CD14-positive monocyte (primary cell): ENCODE measurements around the gene ANGPTL1. TPM values are rescaled to one million over a fixed set of nuclear protein-coding genes. Genes with fewer than 3 reads are reported as not detected.
A peak's percentile ranks its signal among the peaks of the same experiment; 100 is the strongest.

Experiments
- DNase-seq, 3 donors: peaks; one replicate each; pipeline ENCODE4 v3.0.0-alpha.2; 2011 to 2022
- H2AFZ ChIP-seq: 2 replicates; pipeline ENCODE4 v1.6.0; 2012; ENCODE audit warnings: mild to moderate bottlenecking, low read depth, low read length, inconsistent platforms; ENCODE audit not compliant: insufficient read depth, poor library complexity, severe bottlenecking
- H3K27ac ChIP-seq, 2 donors: 1 replicate in 1 of 2; 2 replicates in 1 of 2; pipeline ENCODE4 v1.5.1; 2012 to 2013; ENCODE audit warnings: low read length in 2 of 2, control low read depth in 1 of 2, inconsistent platforms in 1 of 2, low read depth in 1 of 2, mild to moderate bottlenecking in 1 of 2
- H3K27me3 ChIP-seq, 2 donors: one replicate each; pipeline versions ENCODE4 v1.6.0 to v1.6.1; 2011 to 2013; ENCODE audit warnings: low read length in 2 of 2; ENCODE audit not compliant: control insufficient read depth in 2 of 2, insufficient read depth in 2 of 2
- H3K36me3 ChIP-seq, 2 donors: replicated peaks in 1 of 2; 1 replicate in 1 of 2; 2 replicates in 1 of 2; pipeline versions ENCODE4 v1.5.1 to v1.6.1; 2012 to 2013; ENCODE audit warnings: low read length in 2 of 2, control low read depth in 1 of 2, inconsistent platforms in 1 of 2, mild to moderate bottlenecking in 1 of 2; ENCODE audit not compliant: insufficient read depth in 2 of 2, control insufficient read depth in 1 of 2
- H3K4me1 ChIP-seq, 2 donors: 1 replicate in 1 of 2; 2 replicates in 1 of 2; pipeline versions ENCODE4 v1.5.1 to v1.6.1; 2012 to 2013; ENCODE audit warnings: low read length in 2 of 2, control low read depth in 1 of 2, inconsistent platforms in 1 of 2, mild to moderate bottlenecking in 1 of 2, moderate library complexity in 1 of 2; ENCODE audit not compliant: insufficient read depth in 2 of 2, control insufficient read depth in 1 of 2
- H3K4me2 ChIP-seq: replicated peaks from 2 replicates; pipeline ENCODE3; 2012; ENCODE audit warnings: low read length, moderate library complexity, mild to moderate bottlenecking; ENCODE audit not compliant: poor library complexity, severe bottlenecking; ENCODE audit errors: extremely low read depth
- H3K4me3 ChIP-seq, 3 experiments: fragments of 200-600 bp in 1 of 3; sonication (generic) in 1 of 3; replicated peaks in 1 of 3; 1 replicate in 2 of 3; 2 replicates in 1 of 3; pipeline ENCODE4 v1.5.1; 2011 to 2013; ENCODE audit warnings: low read length in 3 of 3, mild to moderate bottlenecking in 3 of 3, control low read depth in 2 of 3, low read depth in 2 of 3, inconsistent platforms in 1 of 3, moderate library complexity in 1 of 3
- H3K79me2 ChIP-seq: 2 replicates; pipeline ENCODE4 v1.6.0; 2012; ENCODE audit warnings: mild to moderate bottlenecking, control low read depth, inconsistent platforms, low read length, moderate library complexity; ENCODE audit not compliant: insufficient read depth
- H3K9ac ChIP-seq: 2 replicates; pipeline ENCODE4 v1.6.0; 2017; ENCODE audit warnings: low read length, mild to moderate bottlenecking; ENCODE audit not compliant: insufficient read depth, poor library complexity, severe bottlenecking
- H3K9me3 ChIP-seq, 2 donors: replicated peaks in 1 of 2; 1 replicate in 1 of 2; 2 replicates in 1 of 2; pipeline versions ENCODE4 v1.5.1 to v1.6.1; 2012 to 2013; ENCODE audit warnings: low read length in 2 of 2, control low read depth in 1 of 2; ENCODE audit not compliant: control insufficient read depth in 1 of 2, insufficient read depth in 1 of 2
- H4K20me1 ChIP-seq: 2 replicates; pipeline ENCODE4 v1.6.0; 2012; ENCODE audit warnings: mild to moderate bottlenecking, low read length, control low read depth, moderate library complexity; ENCODE audit not compliant: insufficient read depth
- H3K27ac Mint-ChIP-seq, 7 donors: one replicate each; pipeline ENCODE4 v1.8.0; 2020; ENCODE audit warnings: mild to moderate bottlenecking in 7 of 7, mixed read lengths in 7 of 7, moderate library complexity in 6 of 7, inconsistent platforms in 2 of 7
- H3K27me3 Mint-ChIP-seq, 3 donors: one replicate each; pipeline ENCODE4 v1.8.0; 2021 to 2022; ENCODE audit warnings: low read depth in 3 of 3, mild to moderate bottlenecking in 3 of 3, mixed read lengths in 3 of 3, moderate library complexity in 3 of 3, inconsistent platforms in 1 of 3
- H3K36me3 Mint-ChIP-seq, 2 donors: one replicate each; pipeline ENCODE4 v1.8.0; 2020; ENCODE audit warnings: mixed read lengths in 2 of 2, inconsistent platforms in 1 of 2, mild to moderate bottlenecking in 1 of 2
- H3K4me1 Mint-ChIP-seq: one replicate; pipeline ENCODE4 v1.8.0; 2020; ENCODE audit warnings: mild to moderate bottlenecking, mixed read lengths
- H3K4me3 Mint-ChIP-seq, 2 donors: one replicate each; pipeline ENCODE4 v1.8.0; 2020; ENCODE audit warnings: mild to moderate bottlenecking in 2 of 2, mixed read lengths in 2 of 2, moderate library complexity in 1 of 2
- H3K9me3 Mint-ChIP-seq, 7 donors: one replicate each; pipeline ENCODE4 v1.8.0; 2020 to 2022; ENCODE audit warnings: mixed read lengths in 7 of 7, mild to moderate bottlenecking in 6 of 7, moderate library complexity in 6 of 7, inconsistent platforms in 2 of 7
- CTCF ChIP-seq: fragments of 200-600 bp; IDR thresholded peaks from one replicate; pipeline ENCODE4 v1.8.0; 2022; ENCODE audit warnings: antibody characterized with exemption, mild to moderate bottlenecking
- WGBS: methylation state at CpG from one replicate; pipeline ENCODE4 v1.1.5; 2013; ENCODE audit warnings: missing lambda C conversion rate; ENCODE audit not compliant: insufficient coverage; 5-methylcytosine and 5-hydroxymethylcytosine counted together
- intact Hi-C, 2 donors: fragments of 100-400 bp; cut with micrococcal nuclease; formaldehyde crosslinking; loops; one replicate each; pipeline versions ENCODE4 v1.15.0 to v1.15.1; 2023
- polyA plus RNA-seq, 3 donors: library from polyadenylated mRNA; depleted of rRNA in 1 of 3; unstranded in 2 of 3; stranded (reverse) in 1 of 3; fragments of 300-500 nt in 2 of 3; fragments of >200 nt in 1 of 3; fragmentation: Illumina TruSeq in 2 of 3; gene quantifications; 1 replicate in 2 of 3; 2 replicates in 1 of 3; pipeline ENCODE4 v1.2.3, GENCODE V29; 2012 to 2021

Gene ANGPTL1
- polyA plus RNA-seq, 3 donors, result not detected

- Histone ChIP-seq H3K27ac (no peak overlapping the region), H2AFZ (no peak overlapping the region), H3K9me3 (no peaks in the 10 kb centered on the region), H3K36me3 (peaks cover 0 to under 1% of the 10 kb centered on the region in 2 donors), H3K27me3 (no peaks in the 10 kb centered on the region), H3K9ac (no peak overlapping the region), H4K20me1 (no peaks in the 10 kb centered on the region), H3K4me3 (no peak overlapping the region), H3K4me2 (no peak overlapping the region), H3K4me1 (no peaks in the 10 kb centered on the region), H3K79me2 (no peaks in the 10 kb centered on the region)
- Mint-ChIP-seq H3K4me3 (no peak overlapping the region), H3K9me3 (peaks cover 0 to 3% (median 0%) of the 10 kb centered on the region in 7 donors), H3K27ac (peak overlapping the region in 2 of 7 donors; percentile 0 to 26), H3K36me3 (peaks cover 25 to 33% of the 10 kb centered on the region in 2 donors), H3K4me1 (no peaks in the 10 kb centered on the region), H3K27me3 (no peaks in the 10 kb centered on the region)
- WGBS, result no CpG with 5 or more reads among the region's 1 CpG
- TF ChIP-seq CTCF, result no peak
- DNase-seq, result no peak
- intact Hi-C loops, result no loop called here
Measured at GRCh38 chr1:178901482-178902125, 30.7 kb upstream of the ANGPTL1 start.

GRCh38 chr1:178899402-178899801, 28.5 kb upstream of the ANGPTL1 start:
- no peak for DNase-seq
- Histone ChIP-seq H3K4me3 (no peak overlapping the region), H2AFZ (no peak overlapping the region), H3K9me3 (no peaks in the 10 kb centered on the region), H3K27me3 (no peaks in the 10 kb centered on the region), H4K20me1 (no peaks in the 10 kb centered on the region), H3K4me1 (no peaks in the 10 kb centered on the region), H3K9ac (no peak overlapping the region), H3K36me3 (peaks cover 0 to 2% of the 10 kb centered on the region in 2 donors), H3K4me2 (no peak overlapping the region), H3K27ac (no peak overlapping the region), H3K79me2 (no peaks in the 10 kb centered on the region)
- H3K4me1 Mint-ChIP-seq, result no peaks in the 10 kb centered on the region
- peak overlapping the region in 2 of 7 donors; percentile 32 to 63 for H3K27ac Mint-ChIP-seq
- intact Hi-C loops, result no loop called here
- peaks cover 26% of the 10 kb centered on the region in 2 donors for H3K36me3 Mint-ChIP-seq
- no peaks in the 10 kb centered on the region for H3K27me3 Mint-ChIP-seq
- H3K9me3 Mint-ChIP-seq, result peaks cover 0 to 2% (median 0%) of the 10 kb centered on the region in 7 donors
- no peak for TF ChIP-seq CTCF
- WGBS, result no CpG with 5 or more reads among the region's 2 CpGs
- no peak overlapping the region for H3K4me3 Mint-ChIP-seq
